ENCODE data around the gene AK8. TPM values are rescaled to one million over a fixed set of nuclear protein-coding genes. Genes with fewer than 3 reads are reported as not detected.

Gene AK8
- total and polyA plus RNA-seq, 2 of the 4 experiments (the other 2 are of a cell fraction): under 0.01 to 0.09 TPM

GRCh38 chr9:132725306-132725705, 152.8 kb downstream of the AK8 start:
- H3K9me3 ChIP-seq (ENCODE audit: control insufficient read depth, insufficient read depth, low read length): no peaks in the 10 kb centered on the region
- H2BK5ac ChIP-seq (ENCODE audit: low read depth, low read length, poor library complexity, severe bottlenecking): no peak overlapping the region
- H3K4ac ChIP-seq (ENCODE audit: low read depth, low read length): no peak overlapping the region
- ChIA-PET POLR2A (ENCODE audit: unreplicated experiment) (no interaction called here), CTCF (no interaction called here)
- H3K14ac ChIP-seq (replicated peaks; ENCODE audit: low read depth, low read length): no peak overlapping the region
- H3K9me1 ChIP-seq (ENCODE audit: insufficient read depth, low read length): no peaks in the 10 kb centered on the region
- no peaks in the 10 kb centered on the region for H3K4me1 ChIP-seq (ENCODE audit: control insufficient read depth, insufficient read depth, low read length)
- no peak overlapping the region for H3K4me2 ChIP-seq (ENCODE audit: low read depth, low read length)
- intact Hi-C loops (cut with micrococcal nuclease) (no loop called here), dilution Hi-C loops (cut with HindIII; ENCODE audit: low sequenced_read_pairs, unreplicated experiment) (no loop called here), in situ Hi-C loops (cut with MboI; ENCODE audit: low sequenced_read_pairs) (no loop called here)
- H3K4me3 ChIP-seq (ENCODE audit: insufficient read depth, low read depth, low read length): no peak overlapping the region
- no peak overlapping the region for H2BK15ac ChIP-seq (ENCODE audit: low read depth, low read length)
- H3K27me3 ChIP-seq (ENCODE audit: control insufficient read depth, insufficient read depth, low read length): peaks cover 42% of the 10 kb centered on the region
- no peak overlapping the region for H2AK5ac ChIP-seq (ENCODE audit: low read depth, low read length)
- H3K27ac ChIP-seq (ENCODE audit: insufficient read depth, low read length): no peak overlapping the region
- no TSS peak for BruUV-seq (replicated peaks)
- H3K36me3 ChIP-seq (ENCODE audit: control insufficient read depth, insufficient read depth, low read length): no peaks in the 10 kb centered on the region
- no peaks in the 10 kb centered on the region for H4K20me1 ChIP-seq (ENCODE audit: insufficient read depth, low read length)
- no peaks in the 10 kb centered on the region for H3K79me1 ChIP-seq (ENCODE audit: low read depth in 1 of 2, low read length in 2 of 2)
- TF ChIP-seq, protein P1, sequence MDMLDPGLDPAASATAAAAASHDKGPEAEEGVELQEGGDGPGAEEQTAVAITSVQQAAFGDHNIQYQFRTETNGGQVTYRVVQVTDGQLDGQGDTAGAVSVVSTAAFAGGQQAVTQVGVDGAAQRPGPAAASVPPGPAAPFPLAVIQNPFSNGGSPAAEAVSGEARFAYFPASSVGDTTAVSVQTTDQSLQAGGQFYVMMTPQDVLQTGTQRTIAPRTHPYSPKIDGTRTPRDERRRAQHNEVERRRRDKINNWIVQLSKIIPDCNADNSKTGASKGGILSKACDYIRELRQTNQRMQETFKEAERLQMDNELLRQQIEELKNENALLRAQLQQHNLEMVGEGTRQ (IDR thresholded peaks at IDR 0.05; ENCODE audit: low read depth, low read length): no peak
- TF ChIP-seq MXI1 (IDR thresholded peaks at IDR 0.05; ENCODE audit: borderline replicate concordance, low read depth, low read length): no peak
- no peak for TF ChIP-seq CEBPB (IDR thresholded peaks at IDR 0.05; ENCODE audit: low read depth, low read length)
- TF ChIP-seq NFE2L2 (IDR thresholded peaks at IDR 0.05; ENCODE audit: low read depth, low read length): no peak
- TF ChIP-seq CTCF (conservative IDR thresholded peaks at IDR 0.05; ENCODE audit: low read depth, low read length): no peak
- no peak for TF ChIP-seq MAZ (IDR thresholded peaks at IDR 0.05; ENCODE audit: borderline replicate concordance, low read depth, low read length)
- DNase-seq: no peak
- H2BK20ac ChIP-seq (ENCODE audit: low read depth, low read length): no peak overlapping the region
- H2AK9ac ChIP-seq (replicated peaks; ENCODE audit: low read depth, low read length, poor library complexity): no peak overlapping the region
- WGBS, 2 experiments (ENCODE audit: extremely low coverage in 2 of 2, insufficient read length in 1 of 2): 50% methylated on average over 2 of the region's 13 CpGs; no CpG with 5 or more reads in 1 of the 2 experiments
- H3K9ac ChIP-seq (ENCODE audit: low read depth, low read length): no peak overlapping the region
- no peak overlapping the region for H3K56ac ChIP-seq (ENCODE audit: extremely low read depth, insufficient read depth, low read length)
- no peak overlapping the region for H4K8ac ChIP-seq (ENCODE audit: low read depth in 2 of 2, low read length in 2 of 2)
- no peak overlapping the region for H3K23ac ChIP-seq (ENCODE audit: low read depth, low read length)
- no peak overlapping the region for H2AFZ ChIP-seq (replicated peaks; ENCODE audit: low read length, poor library complexity)
- no peak overlapping the region for H3K18ac ChIP-seq (ENCODE audit: low read depth, low read length)
- H4K5ac ChIP-seq (ENCODE audit: low read depth, low read length): no peak overlapping the region
- no peak overlapping the region for H2BK120ac ChIP-seq (ENCODE audit: low read depth, low read length)
- no peak overlapping the region for H4K91ac ChIP-seq (ENCODE audit: insufficient read depth, low read depth, low read length)
- ATAC-seq (ENCODE audit: low read depth): no peak

All from IMR-90 (cell line).